ENCODE results near the gene UPP2. TPM values are rescaled to one million over a fixed set of nuclear protein-coding genes. Genes with fewer than 3 reads are reported as not detected.

Gene UPP2
- total RNA-seq, 1 experiment from 2014 or later, result not detected

- DNase-seq, result no peak
- Mint-ChIP-seq H3K27ac (ENCODE audit: unreplicated experiment) (no peak overlapping the region), H3K9me3 (ENCODE audit: low read depth, unreplicated experiment) (no peaks in the 10 kb centered on the region), H3K4me3 (ENCODE audit: low read depth, unreplicated experiment) (no peak overlapping the region), H3K27me3 (ENCODE audit: unreplicated experiment) (no peaks in the 10 kb centered on the region), H3K36me3 (ENCODE audit: insufficient read depth, unreplicated experiment) (no peaks in the 10 kb centered on the region), H3K4me1 (ENCODE audit: low read depth, unreplicated experiment) (peaks cover 8% of the 10 kb centered on the region)
- BruUV-seq (replicated peaks), result no TSS peak
- CTCF ChIA-PET, result no interaction called here
- no peak for TF ChIP-seq CTCF (IDR thresholded peaks at IDR 0.05; ENCODE audit: unreplicated experiment)
- intact Hi-C loops (cut with micrococcal nuclease; ENCODE audit: unreplicated experiment), result no loop called here
These were observed 770 bp downstream of the UPP2 start for GRCh38 chr2:158102446-158102845.

GRCh38 chr2:158103411-158104012, 1.8 kb downstream of the UPP2 start:
- intact Hi-C loops (cut with micrococcal nuclease; ENCODE audit: unreplicated experiment), result no loop called here
- H3K27ac Mint-ChIP-seq (ENCODE audit: unreplicated experiment), result no peak overlapping the region
- no peak for DNase-seq
- CTCF ChIA-PET, result no interaction called here
- H3K4me3 Mint-ChIP-seq (ENCODE audit: low read depth, unreplicated experiment), result no peak overlapping the region
- no peaks in the 10 kb centered on the region for H3K36me3 Mint-ChIP-seq (ENCODE audit: insufficient read depth, unreplicated experiment)
- no peaks in the 10 kb centered on the region for H3K27me3 Mint-ChIP-seq (ENCODE audit: unreplicated experiment)
- no peak for TF ChIP-seq CTCF (IDR thresholded peaks at IDR 0.05; ENCODE audit: unreplicated experiment)
- H3K9me3 Mint-ChIP-seq (ENCODE audit: low read depth, unreplicated experiment), result no peaks in the 10 kb centered on the region
- H3K4me1 Mint-ChIP-seq (ENCODE audit: low read depth, unreplicated experiment), result peaks cover 8% of the 10 kb centered on the region
- BruUV-seq (replicated peaks), result no TSS peak

GRCh38 chr2:158104903-158105302, 3.2 kb downstream of the UPP2 start:
- no TSS peak for BruUV-seq (replicated peaks)
- no peak for DNase-seq
- Mint-ChIP-seq H3K36me3 (ENCODE audit: insufficient read depth, unreplicated experiment) (no peaks in the 10 kb centered on the region), H3K4me3 (ENCODE audit: low read depth, unreplicated experiment) (no peak overlapping the region), H3K4me1 (ENCODE audit: low read depth, unreplicated experiment) (no peaks in the 10 kb centered on the region), H3K27ac (ENCODE audit: unreplicated experiment) (no peak overlapping the region), H3K27me3 (ENCODE audit: unreplicated experiment) (no peaks in the 10 kb centered on the region), H3K9me3 (ENCODE audit: low read depth, unreplicated experiment) (no peaks in the 10 kb centered on the region)
- intact Hi-C loops (cut with micrococcal nuclease; ENCODE audit: unreplicated experiment), result no loop called here
- no peak for TF ChIP-seq CTCF (IDR thresholded peaks at IDR 0.05; ENCODE audit: unreplicated experiment)
- CTCF ChIA-PET, result no interaction called here

GRCh38 chr2:158112992-158113391, 11.3 kb downstream of the UPP2 start:
- no peak overlapping the region for H3K4me3 Mint-ChIP-seq (ENCODE audit: low read depth, unreplicated experiment)
- no peaks in the 10 kb centered on the region for H3K4me1 Mint-ChIP-seq (ENCODE audit: low read depth, unreplicated experiment)
- H3K27ac Mint-ChIP-seq (ENCODE audit: unreplicated experiment), result no peak overlapping the region
- no TSS peak for BruUV-seq (replicated peaks)
- no peaks in the 10 kb centered on the region for H3K9me3 Mint-ChIP-seq (ENCODE audit: low read depth, unreplicated experiment)
- intact Hi-C loops (cut with micrococcal nuclease; ENCODE audit: unreplicated experiment), result no loop called here
- DNase-seq, result no peak
- no peaks in the 10 kb centered on the region for H3K36me3 Mint-ChIP-seq (ENCODE audit: insufficient read depth, unreplicated experiment)
- no peak for TF ChIP-seq CTCF (IDR thresholded peaks at IDR 0.05; ENCODE audit: unreplicated experiment)
- CTCF ChIA-PET, result no interaction called here
- H3K27me3 Mint-ChIP-seq (ENCODE audit: unreplicated experiment), result no peaks in the 10 kb centered on the region

Data from Calu3 (cell line).